Stimulated activated CD4-positive, alpha-beta T cell treated with anti-CD3 and anti-CD28 coated beads, Interleukin-4, amount 100 ng/mL, for 48 hours (primary cell): ENCODE measurements around the gene RBPMS2.
"Not testable (repeated sequence)": the region's sequence is repeated elsewhere in the genome, so short reads cannot be mapped to it uniquely, and the experiment has no call there.

Experiments used
- DNase-seq, 2 donors: peaks; one replicate each; pipeline ENCODE4 v3.0.0-alpha.2; 2020; ENCODE audit warnings: low read depth in 2 of 2

RBPMS2 gene

DNA sequence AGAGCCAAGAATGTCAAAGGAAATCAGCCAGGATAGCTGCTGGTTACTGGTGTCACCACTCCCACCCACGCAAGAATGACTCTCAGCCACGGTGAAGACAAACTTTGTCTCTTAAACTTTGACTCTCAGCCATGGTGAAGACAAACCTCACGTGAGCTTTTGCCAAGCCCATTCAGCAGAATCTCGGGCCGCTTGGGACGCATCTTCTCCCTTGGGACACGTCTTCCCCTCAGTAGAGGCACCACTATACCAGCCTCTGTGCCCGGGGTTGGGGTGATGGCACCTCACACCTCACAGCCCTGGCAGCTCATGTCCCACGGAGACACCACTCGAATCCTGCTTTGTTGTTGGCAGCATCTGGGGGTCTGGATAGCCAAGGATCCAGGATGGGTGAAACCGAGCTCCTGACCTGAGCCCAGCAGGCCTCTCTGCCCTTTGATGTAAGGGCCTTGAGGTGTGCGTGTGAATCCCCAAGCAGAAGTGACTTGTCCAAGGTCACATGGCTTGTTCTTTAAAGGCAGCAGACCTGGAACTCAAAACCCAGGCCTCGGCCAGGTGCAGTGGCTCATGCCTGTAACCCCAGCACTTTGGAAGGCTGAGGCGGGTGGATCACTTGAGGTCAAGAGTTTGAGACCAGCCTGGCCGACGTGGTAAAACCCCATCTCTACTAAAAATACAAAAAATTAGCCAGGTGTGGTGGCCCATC is 21.8 kb downstream of the RBPMS2 start:
- no peak for DNase-seq

DNA sequence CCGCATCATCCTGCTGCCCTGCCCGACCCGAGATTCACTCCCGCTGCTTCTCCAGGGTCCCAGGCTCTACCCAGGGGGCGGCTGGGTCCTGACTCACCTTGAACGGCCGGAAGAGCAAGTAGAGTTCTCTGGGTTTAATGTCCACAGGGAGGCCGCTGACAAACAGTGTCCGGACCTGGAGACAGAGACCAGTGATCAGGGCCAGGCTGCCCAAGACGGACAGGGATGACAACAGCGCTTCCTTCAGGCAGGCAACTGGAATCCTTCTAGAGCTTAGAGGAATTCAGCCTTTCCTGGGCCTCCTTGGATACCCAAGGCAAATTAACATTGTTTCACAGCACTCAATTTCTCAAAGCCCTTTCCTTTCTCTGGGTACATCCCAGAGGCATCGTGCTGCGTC is 23.9 kb downstream of the RBPMS2 start:
- DNase-seq = no peak

DNA sequence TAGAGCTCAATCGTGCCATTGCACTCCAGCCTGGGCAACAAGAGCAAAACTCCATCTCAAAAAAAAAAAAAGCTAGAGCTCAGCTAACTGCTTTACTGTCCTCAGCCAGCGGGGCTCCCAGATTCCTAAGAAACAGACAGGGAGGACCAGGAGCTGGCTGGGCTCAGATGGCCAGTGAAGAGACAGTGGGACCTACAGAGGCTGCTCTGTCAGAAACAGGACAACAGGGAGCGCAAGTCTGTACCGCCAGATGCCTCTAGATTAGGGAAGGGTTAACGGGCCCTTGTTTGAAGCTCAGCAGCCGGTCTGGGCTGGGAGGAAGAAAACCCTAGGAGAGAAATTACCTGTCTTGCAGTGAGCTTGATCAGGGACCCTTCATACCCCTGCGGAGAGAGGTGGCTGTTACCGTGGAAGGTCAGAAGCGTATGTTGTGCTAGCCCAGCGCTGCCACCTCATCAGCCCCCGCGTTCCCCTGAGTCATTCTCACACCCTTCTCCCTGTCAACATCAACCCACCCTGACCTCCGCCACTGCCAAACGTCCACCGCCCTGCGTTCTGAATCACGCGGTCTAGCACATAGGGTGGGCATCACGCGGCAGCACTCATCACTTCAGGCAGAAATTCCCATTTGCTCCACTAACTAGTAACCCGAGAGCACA is 25.3 kb downstream of the RBPMS2 start:
- no peak for DNase-seq

DNA sequence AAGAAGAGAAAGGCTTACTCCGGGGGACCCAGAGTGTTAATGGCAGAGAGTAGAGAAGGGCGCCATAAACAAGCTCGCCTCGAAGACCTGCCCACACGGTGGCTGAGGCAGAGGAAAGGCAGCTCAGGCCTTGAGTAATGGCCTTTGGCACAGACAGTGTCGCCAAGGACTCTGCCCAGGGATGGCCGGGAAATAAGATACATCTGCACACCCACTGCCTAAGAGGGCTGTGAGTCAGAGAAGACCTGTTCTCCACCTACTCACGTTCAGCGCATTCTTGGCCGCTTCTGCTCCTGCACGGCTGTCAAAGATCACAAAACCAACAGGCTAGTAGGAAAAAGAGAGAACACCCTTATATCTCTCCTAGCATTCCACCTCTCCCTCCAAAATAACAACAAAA is 26.2 kb downstream of the RBPMS2 start:
- no peak for DNase-seq

DNA sequence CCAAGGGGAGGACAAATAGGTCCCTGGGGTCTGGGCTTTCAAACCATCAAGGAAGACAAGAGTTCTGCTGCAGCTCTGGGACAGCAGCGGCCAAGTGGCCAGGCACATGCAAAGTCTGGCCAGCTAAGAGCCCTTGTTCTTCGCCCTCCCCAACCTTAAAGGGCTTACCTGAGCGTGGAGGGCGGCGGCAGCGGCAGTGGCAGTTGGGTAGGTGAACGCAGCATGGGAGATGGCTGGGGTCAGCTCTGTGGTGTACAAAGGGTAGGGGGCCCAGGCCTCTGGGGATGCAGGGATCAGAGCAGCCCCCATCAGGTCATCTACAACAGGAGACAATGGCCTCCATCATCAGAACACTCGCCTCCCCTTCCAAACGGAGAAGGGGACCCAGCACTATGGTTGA is 27.1 kb downstream of the RBPMS2 start:
- DNase-seq = no peak

DNA sequence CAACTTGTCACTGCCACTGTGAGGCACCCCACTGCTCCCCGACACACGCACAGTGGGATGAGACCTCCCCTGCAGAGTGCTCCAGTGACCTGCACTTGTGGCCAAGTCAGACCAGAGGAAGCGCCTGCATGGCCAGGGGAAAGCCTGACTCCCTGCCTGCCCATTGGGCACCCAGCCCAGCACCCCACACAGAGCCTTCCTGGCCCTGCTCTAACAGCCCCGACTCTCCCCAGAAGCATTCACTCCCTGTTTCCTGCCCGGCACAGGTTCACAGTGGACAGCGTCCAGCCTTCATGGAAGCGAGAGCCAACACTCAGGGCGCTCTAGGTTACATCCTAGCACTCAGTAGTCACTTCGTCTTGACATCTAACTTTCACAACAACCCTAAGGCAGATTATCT is 27.8 kb downstream of the RBPMS2 start:
- no peak for DNase-seq

DNA sequence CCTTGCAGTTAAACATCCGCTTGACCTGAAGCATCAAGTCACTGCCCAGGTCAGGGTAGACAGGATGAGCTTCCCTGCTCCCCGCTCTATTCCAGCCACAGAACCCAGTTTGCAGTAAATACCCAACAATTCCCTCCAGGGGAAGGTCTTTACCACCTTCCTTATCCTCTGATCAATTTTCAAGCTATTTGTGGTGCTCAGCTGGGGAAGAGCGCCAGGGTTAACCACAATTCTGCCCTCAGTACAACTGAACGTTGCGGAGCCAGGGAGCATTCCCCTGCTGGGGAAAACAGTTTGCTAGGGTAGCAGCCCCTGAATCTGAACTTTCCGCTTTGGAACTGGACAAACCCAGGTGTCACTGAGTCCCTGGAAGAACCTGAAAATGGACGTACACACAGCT is 28.5 kb downstream of the RBPMS2 start:
- DNase-seq = no peak

DNA sequence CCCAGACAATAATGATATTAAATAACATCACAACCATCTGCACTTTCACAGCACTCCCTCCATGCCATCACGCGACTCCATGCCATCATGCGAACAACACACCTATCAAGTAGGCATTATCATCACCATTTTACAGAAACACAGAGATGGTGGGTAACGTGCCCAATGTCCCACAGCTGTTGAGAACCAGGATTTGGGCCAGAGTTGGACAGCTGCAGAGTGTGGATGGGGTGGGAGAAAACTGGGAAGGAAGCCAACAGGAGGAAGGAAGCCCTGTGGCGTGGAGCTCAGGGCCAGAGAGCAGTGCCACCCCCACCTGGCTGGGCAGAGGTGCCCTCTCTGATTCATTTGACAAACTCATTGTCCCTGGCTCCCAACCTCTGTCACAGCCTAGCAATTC is 29.0 kb downstream of the RBPMS2 start:
- no peak for DNase-seq

DNA sequence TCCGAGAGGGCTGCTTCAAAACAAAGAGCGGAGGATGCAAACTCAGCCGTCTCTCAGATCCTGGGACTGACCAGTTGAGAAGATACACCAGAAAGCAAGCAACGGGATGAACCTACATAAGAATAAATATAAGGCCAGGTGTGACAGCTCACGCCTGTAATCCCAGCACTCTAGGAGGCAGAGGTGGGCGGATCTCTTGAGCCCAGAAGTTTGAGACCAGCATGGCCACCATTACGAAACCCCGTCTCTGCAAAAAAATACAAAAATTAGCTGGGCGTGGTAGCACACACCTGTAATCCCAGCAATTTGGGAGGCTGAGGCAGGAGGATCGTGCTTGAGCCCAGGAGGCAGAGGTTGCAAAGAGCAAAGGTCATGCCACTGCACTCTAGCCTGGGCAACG is 31.7 kb downstream of the RBPMS2 start:
- DNase-seq = no peak

DNA sequence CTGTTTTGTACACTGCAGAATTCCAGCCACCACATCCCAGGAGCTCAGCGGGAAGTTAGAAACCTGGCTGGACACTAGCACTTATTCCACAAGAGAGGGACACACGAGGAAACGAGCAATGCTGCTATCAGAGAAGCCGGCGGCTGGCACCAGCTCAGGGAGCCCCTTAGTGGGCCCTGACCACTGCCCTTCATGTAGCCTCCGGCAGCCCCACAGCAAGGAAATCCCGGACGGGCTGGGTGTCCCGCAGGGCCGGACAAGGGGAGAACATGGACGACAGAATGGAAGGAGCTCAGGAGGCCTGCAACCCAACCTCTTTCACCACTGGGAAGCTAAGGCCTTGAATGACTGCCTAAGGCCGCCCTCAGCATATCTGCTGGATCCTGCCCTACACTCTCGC is 32.5 kb downstream of the RBPMS2 start:
- no peak for DNase-seq

DNA sequence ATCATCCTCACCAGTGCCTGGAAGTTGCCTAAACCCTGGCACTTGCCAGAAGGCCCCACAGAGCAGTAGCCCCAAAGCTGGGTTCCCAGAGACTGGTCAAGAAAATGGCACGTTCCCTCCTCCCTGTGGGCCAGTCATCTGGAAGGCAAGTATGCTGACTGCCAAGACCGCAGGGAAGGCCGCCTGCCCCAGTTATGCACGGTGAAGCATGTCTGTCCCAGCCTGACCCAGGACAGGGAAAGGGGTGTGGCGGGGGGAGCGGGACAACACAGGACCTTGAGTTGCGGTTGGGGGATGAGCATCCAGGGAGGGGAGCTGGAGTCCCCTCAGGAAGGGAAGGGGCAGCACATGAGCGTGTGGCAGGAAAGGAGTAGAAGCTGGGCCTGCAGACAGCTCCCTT is 33.0 kb downstream of the RBPMS2 start:
- DNase-seq = no peak

DNA sequence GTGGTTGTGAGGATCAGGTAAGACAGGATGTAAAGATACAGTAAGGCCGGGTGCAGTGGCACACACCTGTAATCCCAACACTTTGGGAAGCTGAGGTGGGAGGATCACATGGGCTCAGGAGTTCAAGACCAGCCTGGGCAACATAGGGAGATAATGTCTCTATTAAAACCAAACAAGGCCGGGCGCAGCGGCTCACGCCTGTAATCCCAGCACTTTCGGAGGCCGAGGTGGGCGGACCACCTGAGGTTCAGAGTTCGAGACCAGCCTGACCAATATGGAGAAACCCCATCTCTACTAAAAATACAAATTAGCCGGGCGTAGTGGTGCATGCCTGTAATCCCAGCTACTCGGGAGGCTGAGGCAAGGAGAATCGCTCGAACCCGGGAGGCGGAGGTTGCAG is 33.7 kb downstream of the RBPMS2 start:
- DNase-seq = not testable (repeated sequence)

DNA sequence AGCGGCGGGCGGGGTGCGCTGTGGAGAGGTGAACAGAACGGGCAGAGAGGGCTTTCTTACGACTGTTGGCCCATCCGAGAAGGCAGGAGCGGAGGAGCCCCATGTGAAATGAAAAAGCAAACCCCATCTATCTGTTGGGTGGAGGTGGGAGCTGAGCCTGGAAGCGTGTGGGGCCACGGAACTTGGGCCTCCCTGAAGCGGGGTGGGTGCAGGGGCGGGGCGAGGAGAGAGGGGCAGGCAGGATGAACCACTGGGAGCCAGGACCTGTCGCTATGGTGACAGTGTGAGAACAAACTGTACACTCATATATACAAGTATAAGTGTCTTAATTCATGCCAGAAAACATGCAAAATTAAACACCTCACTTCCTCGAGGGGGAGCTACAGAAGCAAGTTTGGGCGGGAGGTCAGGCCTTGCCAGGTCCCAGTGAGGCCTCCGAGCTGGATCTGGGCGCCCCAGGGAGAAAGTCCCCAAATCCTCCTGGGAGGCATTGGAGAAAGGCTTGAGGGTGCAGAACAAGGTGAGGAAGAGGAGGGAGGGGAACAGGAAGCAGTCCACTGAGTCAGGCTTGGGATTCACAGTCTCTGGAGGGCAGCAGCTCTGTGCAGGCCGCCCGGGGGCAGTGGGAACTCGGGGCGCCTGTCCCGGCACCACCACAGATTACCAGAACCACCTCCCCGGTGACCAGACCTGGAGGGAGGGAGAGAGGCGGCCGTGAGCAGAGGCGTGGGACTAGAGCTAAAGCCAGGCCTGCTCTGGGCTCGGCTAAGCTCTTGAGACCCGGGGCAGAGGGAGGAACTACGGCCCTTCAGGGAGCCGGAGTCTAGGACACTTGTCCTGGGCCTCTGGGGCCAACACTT is 34.8 kb downstream of the RBPMS2 start:
- DNase-seq = no peak

DNA sequence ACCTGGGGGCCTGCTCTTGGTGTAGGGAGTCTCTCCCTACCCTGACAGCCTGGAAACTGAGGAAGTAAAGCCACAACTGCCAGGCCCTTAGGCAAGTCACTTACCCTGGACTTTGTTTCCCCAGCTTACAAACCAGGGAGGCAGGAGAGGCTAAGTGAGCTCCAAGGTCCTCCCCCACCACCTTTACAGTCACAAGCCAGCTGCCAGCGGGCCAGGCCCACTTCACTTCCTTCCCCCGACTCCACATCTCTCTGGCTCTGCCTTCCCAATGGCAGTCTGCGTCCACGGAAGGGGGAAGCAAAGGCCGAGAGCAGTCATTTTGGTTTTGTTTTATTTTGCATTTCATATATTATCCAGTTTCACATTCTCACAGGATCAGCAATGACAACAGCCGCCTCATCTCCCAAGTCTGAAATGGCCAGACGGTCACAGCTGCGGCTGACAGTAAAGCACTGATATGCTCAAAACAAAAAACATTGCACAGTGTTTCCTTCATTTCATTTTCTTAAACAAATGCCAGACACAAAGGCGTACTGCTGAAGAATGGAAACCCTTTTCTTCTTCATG is 35.7 kb downstream of the RBPMS2 start:
- no peak for DNase-seq

DNA sequence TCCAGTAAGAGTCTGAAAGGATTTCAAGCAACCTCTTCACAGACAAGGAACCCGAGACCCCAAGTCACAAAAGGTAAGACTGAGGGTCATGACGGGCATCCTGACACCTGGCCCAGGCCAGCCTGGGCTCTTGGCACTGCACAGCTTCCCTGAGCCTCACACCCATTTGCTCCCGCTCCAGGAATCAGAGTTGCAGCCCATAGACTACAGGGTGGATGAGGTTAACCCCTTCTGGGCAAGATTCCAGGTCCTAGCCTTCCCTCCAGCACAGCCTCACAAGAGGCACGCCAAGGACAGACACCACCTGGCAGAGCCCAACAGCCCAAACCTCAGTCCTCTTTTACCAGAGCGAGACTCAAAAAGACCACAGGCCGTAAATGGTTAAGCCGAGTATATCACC is 36.2 kb downstream of the RBPMS2 start:
- DNase-seq = no peak

DNA sequence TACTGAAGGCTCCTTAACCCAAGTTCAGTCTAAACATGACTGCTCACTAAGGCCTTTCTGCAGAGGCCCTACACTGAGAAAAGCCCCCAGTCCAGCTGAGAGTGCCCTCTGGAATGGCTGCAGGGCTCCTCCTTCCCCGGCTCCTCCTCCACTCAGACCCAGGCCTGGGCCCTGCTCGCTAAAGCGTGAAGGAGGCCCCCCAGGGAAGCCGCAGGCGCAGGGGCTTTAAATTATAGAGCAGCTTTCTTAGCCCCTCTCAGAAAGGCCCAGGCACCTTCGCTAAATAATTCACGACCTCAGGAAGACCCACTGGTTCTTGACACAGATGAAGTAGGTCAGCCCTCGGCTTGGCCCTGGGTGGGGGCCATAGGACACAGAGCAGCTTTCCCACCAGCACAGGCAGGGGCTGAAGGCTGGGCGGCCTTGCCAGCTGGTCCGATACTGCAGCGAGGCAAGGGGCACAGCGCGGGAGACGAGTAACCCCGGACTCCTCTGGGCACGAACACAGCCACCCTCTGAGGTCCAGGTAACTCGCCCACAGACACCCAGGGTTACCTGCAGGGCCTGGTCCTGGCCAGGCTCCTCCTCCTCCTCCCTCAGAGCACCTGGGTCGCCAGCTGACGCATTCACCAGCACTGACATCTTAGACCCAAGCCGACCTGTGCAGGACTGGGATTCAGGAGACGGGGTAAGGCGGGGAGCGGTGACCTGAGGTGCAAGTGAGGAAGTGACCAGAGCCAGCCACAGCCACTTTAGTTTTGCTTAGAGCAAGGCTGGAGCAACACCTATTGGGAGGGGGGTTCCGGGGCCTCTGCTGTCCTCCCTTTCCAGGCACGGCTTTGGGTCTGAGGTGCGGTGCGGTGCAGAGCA is 36.9 kb downstream of the RBPMS2 start:
- DNase-seq = no peak

DNA sequence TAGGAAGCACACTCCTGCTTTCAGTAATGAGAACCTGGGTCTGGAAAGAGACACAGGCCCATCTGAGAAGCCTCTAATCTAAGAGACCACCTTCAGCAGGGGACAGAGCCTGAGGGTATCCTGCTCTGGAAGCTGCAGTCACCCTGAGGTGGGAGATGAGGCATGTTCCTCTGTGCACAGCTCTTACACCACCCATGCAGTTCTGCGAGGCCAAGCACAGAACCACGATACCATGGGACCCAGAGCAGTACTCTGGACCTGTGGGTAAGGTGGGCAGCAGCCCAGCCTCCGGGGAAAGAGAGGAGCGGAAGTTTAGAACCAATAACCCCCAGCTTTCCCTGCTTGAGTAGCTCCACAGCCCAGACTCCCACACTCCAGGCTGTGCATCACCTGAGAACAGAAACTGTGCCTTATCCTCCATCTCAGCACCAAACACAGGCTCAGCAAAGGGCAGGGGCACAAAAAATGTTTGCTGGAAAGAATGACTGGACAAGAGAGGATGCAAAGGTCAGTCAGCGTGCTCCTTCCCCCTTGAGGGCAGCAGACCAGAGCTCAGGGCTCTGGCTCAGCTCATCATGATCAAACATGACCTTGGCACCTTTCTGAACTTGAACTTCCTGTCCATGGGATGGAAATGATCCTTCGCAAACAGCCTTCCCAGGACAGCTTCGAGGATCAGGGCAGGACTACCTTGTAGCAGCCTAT is 43.1 kb downstream of the RBPMS2 start:
- no peak for DNase-seq

DNA sequence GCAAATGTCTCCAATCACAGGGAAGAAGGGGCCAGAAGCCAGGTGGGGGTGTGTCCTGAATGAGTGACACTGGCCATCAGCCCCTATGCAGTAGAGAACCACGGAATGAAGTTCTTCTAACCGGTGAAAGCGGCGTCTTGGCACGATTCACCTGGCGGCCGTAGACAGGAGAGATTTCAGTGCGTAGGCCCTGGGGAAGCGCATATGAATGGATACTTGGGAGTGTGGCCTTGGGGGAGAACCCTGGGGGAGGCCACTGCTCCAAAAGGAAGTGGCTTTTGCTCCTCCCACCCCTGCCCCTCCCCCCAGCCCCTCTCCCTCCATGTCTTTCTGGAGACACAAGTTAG is 43.6 kb downstream of the RBPMS2 start:
- DNase-seq = no peak

DNA sequence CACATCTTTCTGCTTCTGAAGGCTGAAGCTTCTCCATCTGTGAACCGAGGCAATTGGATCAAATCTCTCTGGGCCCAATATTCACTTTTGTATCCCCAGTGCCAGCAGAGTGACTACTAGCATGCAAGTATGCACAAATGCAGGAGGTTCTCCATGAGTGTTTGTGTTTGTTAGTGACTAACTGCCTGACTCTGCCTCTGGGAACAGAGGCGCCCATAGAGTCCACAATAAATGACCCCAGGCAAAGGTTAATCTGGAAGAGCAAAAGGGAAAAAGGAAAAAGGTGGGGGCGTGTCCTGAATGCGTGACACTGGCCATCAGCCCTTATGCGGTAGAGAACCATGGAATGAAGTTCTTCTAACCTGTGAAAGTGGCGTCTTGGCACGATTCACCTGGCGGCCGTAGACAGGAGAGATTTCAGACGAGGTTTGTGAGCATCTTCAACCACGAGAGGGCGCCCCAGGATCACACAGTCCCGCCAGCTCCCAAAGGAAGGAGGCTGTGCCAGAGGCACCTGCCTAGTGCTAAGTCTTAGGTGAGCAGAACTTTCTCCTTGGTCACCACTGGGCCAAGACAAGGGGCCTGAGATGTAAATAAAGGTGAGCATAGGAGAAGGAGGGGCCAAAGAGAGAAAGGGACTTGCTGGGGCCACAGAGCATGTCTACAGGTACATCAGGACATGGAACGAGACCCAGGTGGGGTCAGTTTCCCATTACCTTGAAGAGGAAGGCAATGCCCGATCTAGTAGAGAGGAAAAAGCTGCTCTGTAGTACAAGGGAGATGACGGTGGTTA is 44.2 kb downstream of the RBPMS2 start:
- peak; percentile 82 to 89 for DNase-seq

DNA sequence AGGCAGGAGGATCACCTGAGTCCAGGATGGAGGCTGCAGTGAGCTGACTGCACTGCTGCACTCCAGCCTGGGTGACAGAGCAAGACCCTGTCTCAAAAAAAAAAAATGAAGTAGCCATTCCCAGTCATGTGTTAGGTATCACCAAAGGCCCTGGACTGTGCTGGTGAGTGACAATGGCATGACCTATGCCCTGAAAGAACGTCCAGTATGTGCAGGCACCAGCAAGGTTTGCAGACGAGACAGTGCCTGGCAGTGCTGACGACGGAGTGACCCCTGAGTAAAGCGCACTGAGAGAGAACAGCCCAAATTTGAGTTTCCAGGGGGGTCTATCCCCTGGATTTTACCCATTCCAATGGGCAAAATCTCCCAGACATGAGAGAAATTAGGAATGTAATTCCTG is 45.2 kb downstream of the RBPMS2 start:
- DNase-seq = no peak
